GM15510 (cell line): ENCODE data around the gene FAM187B.
A peak's percentile ranks its signal among the peaks of the same experiment; 100 is the strongest.

ENCODE experiments used
- POLR2A ChIP-seq: IDR thresholded peaks from 3 replicates; pipeline ENCODE4 v1.6.1; 2011; ENCODE audit warnings: borderline replicate concordance; ENCODE audit not compliant: insufficient read length; ENCODE audit errors: extremely low read depth

Gene FAM187B

DNA sequence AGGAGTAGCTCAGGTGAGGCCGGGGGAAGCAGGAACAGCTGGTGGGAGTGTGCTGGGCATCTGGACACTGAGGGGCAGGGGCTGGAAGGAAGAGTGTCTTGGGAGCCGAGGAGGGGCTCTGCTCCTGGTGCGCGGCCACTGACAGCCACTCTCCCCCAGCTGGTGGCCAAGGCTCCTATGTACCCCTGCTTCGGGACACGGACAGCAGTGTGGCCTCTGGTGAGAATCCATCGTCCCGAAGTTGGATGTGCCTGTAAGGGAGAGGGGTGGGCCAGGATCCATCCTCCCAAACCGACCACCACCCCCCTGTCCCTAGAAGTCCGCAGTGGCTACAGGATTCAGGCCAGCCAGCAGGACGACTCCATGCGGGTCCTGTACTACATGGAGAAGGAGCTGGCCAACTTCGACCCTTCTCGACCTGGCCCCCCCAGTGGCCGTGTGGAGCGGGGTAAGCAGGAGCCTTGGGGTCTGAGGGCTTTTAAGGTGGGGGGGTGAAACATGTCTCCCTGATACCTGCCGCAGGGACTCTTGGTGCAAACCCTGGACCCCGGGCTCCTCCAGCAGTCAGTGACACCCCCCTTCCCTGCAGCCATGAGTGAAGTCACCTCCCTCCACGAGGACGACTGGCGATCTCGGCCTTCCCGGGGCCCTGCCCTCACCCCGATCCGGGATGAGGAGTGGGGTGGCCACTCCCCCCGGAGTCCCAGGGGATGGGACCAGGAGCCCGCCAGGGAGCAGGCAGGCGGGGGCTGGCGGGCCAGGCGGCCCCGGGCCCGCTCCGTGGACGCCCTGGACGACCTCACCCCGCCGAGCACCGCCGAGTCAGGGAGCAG lies 38.2 kb upstream of the FAM187B start:
- TF ChIP-seq POLR2A, result no peak

GRCh38 chr19:35265900-35266519 lies 37.5 kb upstream of the FAM187B start:
- no peak for TF ChIP-seq POLR2A

- TF ChIP-seq POLR2A, result no peak
Measured at GRCh38 chr19:35265126-35265899, 36.8 kb upstream of the FAM187B start.

GRCh38 chr19:35264268-35265125 lies 36.0 kb upstream of the FAM187B start:
- peak; percentile 6 for TF ChIP-seq POLR2A

DNA sequence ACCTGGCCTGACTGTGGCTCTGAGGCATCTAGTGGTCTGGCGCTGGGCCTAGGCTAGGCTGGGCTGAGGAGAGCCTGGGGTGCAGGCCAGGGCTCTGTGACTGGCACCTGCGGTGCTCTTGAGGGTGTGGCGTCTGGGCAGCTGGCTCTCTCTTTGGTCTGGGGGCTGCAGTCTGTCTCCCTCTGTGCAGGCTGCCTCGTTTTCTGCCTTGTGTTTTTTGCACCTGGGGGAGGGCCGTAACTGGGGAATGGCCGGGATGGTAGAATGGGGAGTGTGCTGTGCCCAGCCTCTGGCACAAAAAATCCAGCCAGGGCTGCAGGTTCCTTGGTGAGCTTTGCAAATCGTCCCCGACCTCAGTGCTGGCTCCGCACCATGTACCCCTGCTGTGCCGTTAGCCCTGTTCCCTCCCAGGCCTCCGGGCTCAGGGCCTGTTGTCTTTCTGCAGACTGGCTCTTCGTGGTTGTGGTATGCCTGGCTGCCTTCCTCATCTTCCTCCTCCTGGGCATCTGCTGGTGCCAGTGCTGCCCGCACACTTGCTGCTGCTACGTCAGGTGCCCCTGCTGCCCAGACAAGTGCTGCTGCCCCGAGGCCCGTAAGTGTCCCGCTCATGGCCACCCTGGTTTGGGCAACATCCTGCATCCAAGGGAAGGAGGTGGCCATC lies 33.7 kb upstream of the FAM187B start:
- no peak for TF ChIP-seq POLR2A

- TF ChIP-seq POLR2A, result peak; percentile 6
Measured at GRCh38 chr19:35261356-35262100, 33.0 kb upstream of the FAM187B start.

GRCh38 chr19:35260694-35261304 lies 32.3 kb upstream of the FAM187B start:
- TF ChIP-seq POLR2A, result no peak

DNA sequence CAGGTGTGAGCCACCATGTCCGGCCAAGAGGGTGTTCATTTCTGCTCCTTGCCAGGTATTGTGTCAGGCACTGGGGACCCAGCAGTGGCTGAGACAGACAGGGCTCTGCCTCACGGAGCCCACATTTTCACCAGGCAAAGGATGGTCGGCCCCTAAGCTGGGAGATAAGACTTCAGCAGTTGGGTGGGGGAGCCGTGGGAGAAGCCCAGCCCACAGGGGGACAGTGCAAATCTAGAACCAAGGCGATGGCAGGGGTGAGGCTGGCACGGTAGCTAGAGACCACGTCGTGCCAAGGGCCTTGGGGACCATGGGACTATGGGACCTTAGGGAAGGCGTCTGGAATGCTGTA lies 28.5 kb upstream of the FAM187B start:
- TF ChIP-seq POLR2A, result no peak

- no peak for TF ChIP-seq POLR2A
Measured at GRCh38 chr19:35256566-35256965, 28.0 kb upstream of the FAM187B start.

GRCh38 chr19:35254341-35255297 lies 26.1 kb upstream of the FAM187B start:
- no peak for TF ChIP-seq POLR2A

- TF ChIP-seq POLR2A, result no peak
Measured at GRCh38 chr19:35253316-35254286, 25.1 kb upstream of the FAM187B start.

DNA sequence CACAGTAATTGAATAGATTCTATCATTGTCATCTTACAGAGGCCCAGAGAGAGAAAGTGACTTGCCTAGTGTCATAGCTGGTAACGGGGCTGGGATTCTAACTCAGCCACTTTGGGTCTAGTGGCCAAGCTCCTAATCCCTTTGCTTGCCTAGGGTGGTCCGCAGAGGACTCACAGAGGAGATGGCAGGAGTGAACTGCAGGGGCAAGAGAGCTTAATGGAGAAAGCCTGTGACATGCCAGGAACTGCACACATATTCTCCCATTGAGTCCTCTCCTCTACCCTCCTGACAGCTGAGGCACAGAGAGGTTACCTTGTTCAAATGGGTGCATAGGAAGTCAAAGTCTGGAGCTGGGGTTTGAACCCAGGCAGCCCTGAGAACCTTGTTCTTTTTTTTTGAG lies 22.9 kb upstream of the FAM187B start:
- no peak for TF ChIP-seq POLR2A
